ENCODE data around the gene LIPC.

DNA sequence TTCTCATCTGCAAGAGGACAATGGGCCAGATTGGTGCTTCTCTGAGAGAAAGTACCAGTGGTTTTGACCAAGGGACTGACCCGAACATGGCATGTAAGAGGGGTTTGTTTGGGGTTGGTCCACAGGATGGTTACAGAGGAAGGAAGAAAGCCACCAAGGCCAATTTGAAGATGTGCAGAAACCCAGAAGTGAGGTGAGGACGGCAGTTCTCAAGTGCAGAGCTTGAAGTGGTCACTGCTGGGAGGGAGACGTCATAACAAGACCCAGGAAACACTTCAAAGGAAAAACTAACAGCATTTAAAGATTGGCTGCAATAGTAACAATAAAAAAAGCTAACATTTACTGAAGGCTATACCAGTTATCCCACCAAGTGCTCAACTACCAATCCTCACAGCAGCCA, 29.1 kb downstream of the LIPC start:
- TF ChIP-seq, protein P1, sequence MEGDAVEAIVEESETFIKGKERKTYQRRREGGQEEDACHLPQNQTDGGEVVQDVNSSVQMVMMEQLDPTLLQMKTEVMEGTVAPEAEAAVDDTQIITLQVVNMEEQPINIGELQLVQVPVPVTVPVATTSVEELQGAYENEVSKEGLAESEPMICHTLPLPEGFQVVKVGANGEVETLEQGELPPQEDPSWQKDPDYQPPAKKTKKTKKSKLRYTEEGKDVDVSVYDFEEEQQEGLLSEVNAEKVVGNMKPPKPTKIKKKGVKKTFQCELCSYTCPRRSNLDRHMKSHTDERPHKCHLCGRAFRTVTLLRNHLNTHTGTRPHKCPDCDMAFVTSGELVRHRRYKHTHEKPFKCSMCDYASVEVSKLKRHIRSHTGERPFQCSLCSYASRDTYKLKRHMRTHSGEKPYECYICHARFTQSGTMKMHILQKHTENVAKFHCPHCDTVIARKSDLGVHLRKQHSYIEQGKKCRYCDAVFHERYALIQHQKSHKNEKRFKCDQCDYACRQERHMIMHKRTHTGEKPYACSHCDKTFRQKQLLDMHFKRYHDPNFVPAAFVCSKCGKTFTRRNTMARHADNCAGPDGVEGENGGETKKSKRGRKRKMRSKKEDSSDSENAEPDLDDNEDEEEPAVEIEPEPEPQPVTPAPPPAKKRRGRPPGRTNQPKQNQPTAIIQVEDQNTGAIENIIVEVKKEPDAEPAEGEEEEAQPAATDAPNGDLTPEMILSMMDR (conservative IDR thresholded peaks at IDR 0.05; ENCODE audit: low read depth in 2 of 2) = no peak
- TF ChIP-seq POLR2AphosphoS5 (IDR thresholded peaks at IDR 0.05; ENCODE audit: low read depth) (no peak), EZH2 (IDR thresholded peaks at IDR 0.05; ENCODE audit: low read depth, unreplicated experiment) (no peak), EZH2phosphoT487 (IDR thresholded peaks at IDR 0.05; ENCODE audit: unreplicated experiment) (no peak)
- TF ChIP-seq, protein P2, sequence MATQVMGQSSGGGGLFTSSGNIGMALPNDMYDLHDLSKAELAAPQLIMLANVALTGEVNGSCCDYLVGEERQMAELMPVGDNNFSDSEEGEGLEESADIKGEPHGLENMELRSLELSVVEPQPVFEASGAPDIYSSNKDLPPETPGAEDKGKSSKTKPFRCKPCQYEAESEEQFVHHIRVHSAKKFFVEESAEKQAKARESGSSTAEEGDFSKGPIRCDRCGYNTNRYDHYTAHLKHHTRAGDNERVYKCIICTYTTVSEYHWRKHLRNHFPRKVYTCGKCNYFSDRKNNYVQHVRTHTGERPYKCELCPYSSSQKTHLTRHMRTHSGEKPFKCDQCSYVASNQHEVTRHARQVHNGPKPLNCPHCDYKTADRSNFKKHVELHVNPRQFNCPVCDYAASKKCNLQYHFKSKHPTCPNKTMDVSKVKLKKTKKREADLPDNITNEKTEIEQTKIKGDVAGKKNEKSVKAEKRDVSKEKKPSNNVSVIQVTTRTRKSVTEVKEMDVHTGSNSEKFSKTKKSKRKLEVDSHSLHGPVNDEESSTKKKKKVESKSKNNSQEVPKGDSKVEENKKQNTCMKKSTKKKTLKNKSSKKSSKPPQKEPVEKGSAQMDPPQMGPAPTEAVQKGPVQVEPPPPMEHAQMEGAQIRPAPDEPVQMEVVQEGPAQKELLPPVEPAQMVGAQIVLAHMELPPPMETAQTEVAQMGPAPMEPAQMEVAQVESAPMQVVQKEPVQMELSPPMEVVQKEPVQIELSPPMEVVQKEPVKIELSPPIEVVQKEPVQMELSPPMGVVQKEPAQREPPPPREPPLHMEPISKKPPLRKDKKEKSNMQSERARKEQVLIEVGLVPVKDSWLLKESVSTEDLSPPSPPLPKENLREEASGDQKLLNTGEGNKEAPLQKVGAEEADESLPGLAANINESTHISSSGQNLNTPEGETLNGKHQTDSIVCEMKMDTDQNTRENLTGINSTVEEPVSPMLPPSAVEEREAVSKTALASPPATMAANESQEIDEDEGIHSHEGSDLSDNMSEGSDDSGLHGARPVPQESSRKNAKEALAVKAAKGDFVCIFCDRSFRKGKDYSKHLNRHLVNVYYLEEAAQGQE (IDR thresholded peaks at IDR 0.05; ENCODE audit: unreplicated experiment) = no peak
